HepG2 (cell line): ENCODE results near the gene PPIL3. TPM values are rescaled to one million over a fixed set of nuclear protein-coding genes. Genes with fewer than 3 reads are reported as not detected.
A peak's percentile ranks its signal among the peaks of the same experiment; 100 is the strongest.

Source experiments
- ATAC-seq: fragments of 200-7000 bp; cut with Tn5 transposase; 3 replicates; pipeline ENCODE4 v1.9.1; 2020; ENCODE audit warnings: mild to moderate bottlenecking, moderate library complexity
- BruUV-seq: library from RNA; stranded (reverse); fragments of 400-500 nt; replicated peaks from 2 replicates; lab custom pipeline; 2021; lab: Mats Ljungman, UMichigan
- CTCF ChIA-PET: fragments of 300-600 bp; formaldehyde crosslinking; extraction: SDS; loops from one replicate; lab custom pipeline; 2021; ENCODE audit warnings: low total read pairs, inconsistent platforms, low intra/inter-chr PET ratio; lab: Yijun Ruan, JAX
- POLR2A ChIA-PET: fragments of 350-600 bp; sonication (Branson Sonifier 250); formaldehyde crosslinking; loops from one replicate; lab custom pipeline; 2020; ENCODE audit warnings: antibody characterized with exemption, inconsistent platforms; lab: Yijun Ruan, JAX
- DNase-seq: peaks from one replicate; pipeline ENCODE4 v3.0.0-alpha.2; 2015; ENCODE audit warnings: low spot score
- FAIRE-seq: peaks from 3 replicates; lab custom pipeline; 2011; peaks lifted over from hg19 to GRCh38; lab: Jason Lieb, UNC
- H2AFZ ChIP-seq: one replicate; pipeline ENCODE4 v1.6.1; 2011; ENCODE audit warnings: low read length, inconsistent platforms
- H3K27ac ChIP-seq: fragments of 300-600 bp; 3 replicates; pipeline ENCODE4 v1.8.0; 2011; ENCODE audit warnings: mixed run types, mild to moderate bottlenecking, mixed read lengths, low read length, inconsistent platforms; ENCODE audit not compliant: insufficient read depth; ENCODE audit errors: extremely low read length
- H3K27me3 ChIP-seq, 2 experiments: fragments of 200-600 bp in 1 of 2; 2 replicates in 1 of 2; 3 replicates in 1 of 2; pipeline versions ENCODE4 v1.6.0 to v1.8.0; 2011; ENCODE audit warnings: low read length in 2 of 2, mild to moderate bottlenecking in 2 of 2, moderate library complexity in 2 of 2, inconsistent platforms in 1 of 2; ENCODE audit not compliant: insufficient read depth in 2 of 2, control insufficient read depth in 1 of 2
- H3K36me3 ChIP-seq, 2 experiments: fragments of 200-600 bp in 1 of 2; replicated peaks in 1 of 2; 2 replicates in 1 of 2; 3 replicates in 1 of 2; pipeline versions ENCODE4 v1.5.1 to v1.8.0; 2011; ENCODE audit warnings: low read length in 2 of 2, inconsistent platforms in 1 of 2; ENCODE audit not compliant: insufficient read depth in 2 of 2, control insufficient read depth in 1 of 2
- H3K4me1 ChIP-seq: 2 replicates; pipeline ENCODE4 v1.5.1; 2012; ENCODE audit warnings: low read length, inconsistent platforms; ENCODE audit not compliant: insufficient read depth
- H3K4me2 ChIP-seq: 2 replicates; pipeline ENCODE4 v1.6.0; 2011; ENCODE audit warnings: low read depth, low read length, inconsistent platforms
- H3K4me3 ChIP-seq, 3 experiments: fragments of 200-600 bp in 1 of 3; sonication (generic), shearing (Covaris generic) in 1 of 3; replicated peaks in 1 of 3; 2 replicates each; pipeline ENCODE4 v1.5.1; 2011 to 2016; ENCODE audit warnings: low read length in 3 of 3, inconsistent platforms in 2 of 3, low read depth in 2 of 3, mild to moderate bottlenecking in 2 of 3, control low read depth in 1 of 3, mixed read lengths in 1 of 3; ENCODE audit not compliant: insufficient read depth in 1 of 3
- H3K79me2 ChIP-seq: one replicate; pipeline ENCODE4 v1.6.1; 2011; ENCODE audit warnings: low read length, inconsistent platforms; ENCODE audit not compliant: insufficient read depth
- H3K9ac ChIP-seq: 2 replicates; pipeline ENCODE4 v1.6.0; 2011; ENCODE audit warnings: mild to moderate bottlenecking, low read depth, low read length, inconsistent platforms; ENCODE audit not compliant: insufficient read depth
- H3K9me3 ChIP-seq: 2 replicates; pipeline ENCODE4 v1.5.1; 2012; ENCODE audit warnings: mild to moderate bottlenecking, low read length
- H4K20me1 ChIP-seq: 2 replicates; pipeline ENCODE4 v1.6.0; 2011; ENCODE audit warnings: inconsistent platforms, mild to moderate bottlenecking, low read length, moderate library complexity; ENCODE audit not compliant: insufficient read depth
- IRF2 ChIP-seq: IDR thresholded peaks from 2 replicates; pipeline ENCODE4 v1.6.1; 2018; ENCODE audit warnings: missing genetic modification reagents, missing compliant biosample characterization
- KAT7 ChIP-seq: IDR thresholded peaks from 2 replicates; pipeline ENCODE4 v1.6.1; 2018; ENCODE audit warnings: borderline replicate concordance, missing compliant biosample characterization
- MED13 ChIP-seq: sonication (generic); formaldehyde crosslinking; IDR thresholded peaks from 2 replicates; pipeline ENCODE4 v1.5.0; 2020; ENCODE audit warnings: missing genetic modification reagents
- PLRG1 ChIP-seq: fragments of 450-650 bp; conservative IDR thresholded peaks from 2 replicates; pipeline ENCODE4 v1.6.1; 2016
- RBM22 ChIP-seq: fragments of 200-400 bp; formaldehyde crosslinking; optimal IDR thresholded peaks from 2 replicates; pipeline ENCODE3; 2017; ENCODE audit warnings: mild to moderate bottlenecking, low read length, moderate library complexity
- SAP130 ChIP-seq: IDR thresholded peaks from 2 replicates; pipeline ENCODE4 v1.6.1; 2016; ENCODE audit warnings: low read depth
- SMYD3 ChIP-seq: sonication (generic); formaldehyde crosslinking; IDR thresholded peaks from 2 replicates; pipeline ENCODE4 v1.8.1; 2023; ENCODE audit warnings: mild to moderate bottlenecking, missing genetic modification reagents
- ZNF224 ChIP-seq: sonication (generic); formaldehyde crosslinking; IDR thresholded peaks from 2 replicates; pipeline ENCODE4 v1.5.0; 2020; ENCODE audit warnings: mild to moderate bottlenecking, missing genetic modification reagents
- ZNF460 ChIP-seq: sonication (generic); formaldehyde crosslinking; IDR thresholded peaks from 2 replicates; pipeline ENCODE4 v1.5.1; 2020; ENCODE audit warnings: missing genetic modification reagents, mild to moderate bottlenecking, borderline replicate concordance
- ZNF574 ChIP-seq: sonication (generic); formaldehyde crosslinking; IDR thresholded peaks from 2 replicates; pipeline ENCODE4 v1.4.0; 2020; ENCODE audit warnings: missing genetic modification reagents
- ZNF75D ChIP-seq: sonication (generic); formaldehyde crosslinking; IDR thresholded peaks from 2 replicates; pipeline ENCODE4 v1.8.1; 2023; ENCODE audit warnings: missing genetic modification reagents, mild to moderate bottlenecking, borderline replicate concordance
- ZXDC ChIP-seq: sonication (generic); formaldehyde crosslinking; IDR thresholded peaks from 2 replicates; pipeline ENCODE4 v1.5.0; 2020; ENCODE audit warnings: mild to moderate bottlenecking, missing genetic modification reagents
- WGBS: methylation state at CpG from one replicate; pipeline ENCODE4 v1.1.6; 2017; ENCODE audit warnings: low lambda C conversion rate; 5-methylcytosine and 5-hydroxymethylcytosine counted together
- in situ Hi-C: cut with HindIII; loops from 2 replicates; pipeline ENCODE4 v1.10.0; 2017; ENCODE audit warnings: low pct_unique_long_range_greater_than_20kb; ENCODE audit not compliant: extremely low pct_ligation_motif_present
- intact Hi-C: fragments of 100-400 bp; cut with micrococcal nuclease; formaldehyde crosslinking; loops from one replicate; pipeline ENCODE4 v1.10.0; 2022; ENCODE audit not compliant: unreplicated experiment
- polyA plus RNA-seq, 8 experiments: library from polyadenylated mRNA; depleted of rRNA in 3 of 8; stranded (reverse) in 7 of 8; unstranded in 1 of 8; fragments of >200 nt; fragmentation: Illumina TruSeq in 4 of 8; extraction: Trizol in 4 of 8; gene quantifications; 2 replicates each; pipeline versions ENCODE4 v1.2.1 to v1.2.3, GENCODE V29; 2011 to 2016; ENCODE audit warnings: low read depth in 4 of 8, missing spikeins in 1 of 8, mixed read lengths in 1 of 8; ENCODE audit not compliant: insufficient read depth in 1 of 8
- total RNA-seq, 5 experiments: library from RNA; depleted of rRNA; stranded (reverse); fragments of >200 nt; fragmentation: Illumina TruSeq; extraction: Trizol; gene quantifications; 2 replicates each; pipeline ENCODE4 v1.2.3, GENCODE V29; 2016; ENCODE audit warnings: low read depth in 1 of 5

Gene PPIL3
- total and polyA plus RNA-seq, 2 of the 13 experiments (the other 11 are each of a cell fraction or from before 2014, with no cell fraction given) = 98.7 to 107 TPM

DNA sequence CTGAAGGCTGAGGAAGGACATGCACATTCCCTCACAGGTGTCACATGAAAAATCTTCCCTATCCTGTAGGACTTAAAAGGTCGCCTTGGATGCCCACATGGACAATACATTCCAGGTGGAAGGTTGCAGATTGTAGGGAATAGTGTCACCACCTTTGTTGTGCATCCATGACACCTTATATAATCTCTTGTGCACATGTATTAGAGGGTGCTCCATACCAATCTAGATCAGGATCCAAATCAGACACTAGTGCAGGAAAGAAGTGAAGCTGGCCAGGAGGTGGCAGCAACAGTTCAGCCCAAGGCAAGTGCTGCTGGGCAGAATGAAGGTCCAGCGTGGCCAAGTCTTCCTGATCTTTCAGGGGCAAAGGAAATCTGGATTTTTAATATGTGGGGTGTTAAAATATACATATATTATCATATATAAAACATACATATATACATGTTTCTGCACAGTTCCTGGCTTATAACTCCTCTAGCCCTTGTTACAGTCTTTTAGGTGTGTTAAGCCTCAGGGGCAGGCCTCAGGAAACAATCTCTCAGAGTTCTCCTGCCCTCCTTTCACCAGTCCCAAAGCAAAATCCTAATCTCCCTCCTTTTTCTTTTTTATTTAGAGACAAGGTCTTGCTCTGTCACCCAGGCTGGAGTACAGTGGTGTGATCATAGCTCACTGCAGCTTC lies 16.9 kb upstream of the PPIL3 start (continued):
- peak; percentile 41; the same call in 1 of the 2 replicates for TF ChIP-seq ZNF574
- peak; percentile 44; the same call in 1 of the 2 replicates for TF ChIP-seq IRF2
- peak; percentile 43; the same call in 1 of the 2 replicates for TF ChIP-seq SMYD3 (CRISPR knock-in tag)

DNA sequence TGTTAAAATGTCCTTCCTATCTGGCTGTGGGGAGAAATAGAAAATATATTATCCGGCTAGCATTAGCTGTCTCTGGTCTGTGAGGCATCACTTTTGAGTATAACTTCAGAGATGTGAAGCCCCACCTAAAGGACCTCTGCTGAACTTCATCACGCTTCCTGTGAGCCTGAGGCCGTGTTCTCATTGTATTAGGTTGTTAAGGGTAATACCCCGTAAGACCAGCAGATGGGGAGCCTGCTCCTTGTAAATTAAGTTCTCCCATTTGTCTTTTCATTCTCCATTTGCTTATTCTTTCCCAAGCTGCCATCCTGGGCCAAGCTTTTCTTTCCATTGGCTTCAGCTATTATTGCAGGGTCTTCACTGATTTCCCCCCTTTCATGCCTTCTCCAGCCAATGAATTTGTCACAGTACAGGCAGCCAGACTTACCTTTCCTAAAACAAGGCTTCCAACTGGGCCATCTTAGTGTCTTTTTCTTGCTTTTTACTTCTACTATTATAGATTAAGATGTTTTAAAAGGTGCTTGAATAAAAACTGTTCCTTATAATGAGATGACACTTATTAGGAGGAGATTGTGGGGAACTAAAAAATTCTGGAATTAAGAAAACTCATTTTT lies 12.7 kb upstream of the PPIL3 start:
- no peaks in the 10 kb centered on the region for H4K20me1 ChIP-seq
- peak; percentile 94 for FAIRE-seq
- ChIA-PET POLR2A (interaction anchor here (0.7 to 1.2 kb wide), 3 partner anchors 11 to 276 kb away, joined by 3 to 8 read pairs (median 4); partner anchors contain the start of genes NIF3L1 and PPIL3), CTCF (interaction anchor here (0.8 to 2.6 kb wide), 5 partner anchors 167 to 275 kb away, joined by 3 to 30 read pairs (median 8); no protein-coding TSS in a partner anchor)
- peaks cover 28 to 70% of the 10 kb centered on the region in 2 experiments for H3K36me3 ChIP-seq
- H3K9ac ChIP-seq = no peak overlapping the region
- no peak overlapping the region for H3K4me3 ChIP-seq
- in situ Hi-C loops = no loop called here
- DNase-seq = peak; percentile 94
- no peaks in the 10 kb centered on the region for H3K9me3 ChIP-seq
- intact Hi-C loops = loop anchor here (1.0 to 5.0 kb wide), 6 partner anchors 61 to 331 kb away; partner anchors contain the start of genes CFLAR, HYCC2 and ORC2
- no peak overlapping the region for H3K4me2 ChIP-seq
- 13% methylated on average over 4 of the region's 4 CpGs for WGBS
- no peaks in the 10 kb centered on the region for H3K4me1 ChIP-seq
- H3K79me2 ChIP-seq = no peaks in the 10 kb centered on the region
- no peak overlapping the region for H2AFZ ChIP-seq
- ATAC-seq = peak; percentile 97
- H3K27ac ChIP-seq = no peak overlapping the region
- no TSS peak for BruUV-seq
- H3K27me3 ChIP-seq = no peaks in the 10 kb centered on the region
- TF ChIP-seq ZNF460 (CRISPR knock-in tag) (no peak), SAP130 (CRISPR knock-in tag) (peak; percentile 43; the same call in 1 of the 2 replicates), PLRG1 (no peak), MED13 (no peak), ZNF224 (CRISPR knock-in tag) (no peak), ZNF75D (CRISPR knock-in tag) (no peak), RBM22 (peak; percentile 40), KAT7 (CRISPR knock-in tag) (no peak), ZXDC (CRISPR knock-in tag) (no peak)
